B cell (primary cell): ENCODE measurements around the gene DYNLRB2.

Source experiments
- CTCF ChIP-seq: fragments of 200-600 bp; IDR thresholded peaks from one replicate; pipeline ENCODE4 v1.8.0; 2022; ENCODE audit warnings: antibody characterized with exemption, mild to moderate bottlenecking
- EZH2 ChIP-seq: IDR thresholded peaks from 2 replicates; pipeline ENCODE4 v1.6.1; 2012; ENCODE audit warnings: borderline replicate concordance, low read depth, mild to moderate bottlenecking, moderate library complexity, low read length; ENCODE audit not compliant: insufficient read depth, poor library complexity, severe bottlenecking

DNA sequence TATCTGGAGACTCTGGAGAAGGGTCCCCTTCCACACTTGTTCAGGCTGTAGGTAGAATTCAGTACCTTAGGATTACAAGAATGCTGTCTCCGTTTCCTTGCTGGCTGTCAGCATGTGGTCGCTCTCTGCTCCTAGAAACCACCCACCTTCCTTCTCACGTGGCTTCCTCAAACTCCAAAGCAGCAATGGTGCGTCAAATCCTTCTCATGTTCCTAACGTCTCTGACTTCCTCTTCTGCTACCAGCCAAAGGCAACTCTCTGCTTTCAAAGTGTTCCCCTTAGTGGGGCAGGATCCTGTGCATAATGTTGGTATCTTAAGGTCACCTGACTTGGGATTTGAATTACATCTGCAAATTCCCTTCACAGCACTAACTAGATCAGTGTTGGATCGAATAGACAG lies 30.9 kb upstream of the DYNLRB2 start:
- TF ChIP-seq CTCF: no peak
- no peak for TF ChIP-seq EZH2
